SK-N-SH treated with all-trans-retinoic acid at 6 μM for 48 hours (cell line): ENCODE results near the gene DNASE1L1.

Experiments used
- ARNTL ChIP-seq: fragments of 450-650 bp; formaldehyde crosslinking; IDR thresholded peaks from 2 replicates; pipeline ENCODE4 v1.5.0; 2020; ENCODE audit warnings: low read depth, mild to moderate bottlenecking, moderate library complexity, borderline replicate concordance
- CREB5 ChIP-seq: fragments of 250-450 bp; sonication (Bioruptor Pico); IDR thresholded peaks from 2 replicates; pipeline ENCODE4 v1.5.1; 2020; ENCODE audit warnings: low read depth, mild to moderate bottlenecking, moderate library complexity
- ESRRG ChIP-seq: fragments of 250-450 bp; sonication (Bioruptor Pico); IDR thresholded peaks from 2 replicates; pipeline ENCODE4 v1.6.1; 2021; ENCODE audit warnings: mild to moderate bottlenecking
- ISL1 ChIP-seq: fragments of 250-450 bp; sonication (Bioruptor Pico); IDR thresholded peaks from 2 replicates; pipeline ENCODE4 v2.1.2; 2022; ENCODE audit warnings: mild to moderate bottlenecking, moderate library complexity
- RARB ChIP-seq: fragments of 250-450 bp; sonication (Bioruptor Pico); IDR thresholded peaks from 2 replicates; pipeline ENCODE4 v1.8.0; 2021; ENCODE audit warnings: mild to moderate bottlenecking, moderate library complexity
- SNAI2 ChIP-seq: fragments of 250-450 bp; sonication (Bioruptor Pico); IDR thresholded peaks from 2 replicates; pipeline ENCODE4 v1.5.0; 2020; ENCODE audit warnings: mild to moderate bottlenecking, moderate library complexity
- ZFP3 ChIP-seq: fragments of 250-450 bp; sonication (Bioruptor Pico); IDR thresholded peaks from 2 replicates; pipeline ENCODE4 v1.5.0; 2020; ENCODE audit warnings: mild to moderate bottlenecking, moderate library complexity
- ZFP30 ChIP-seq: fragments of 450-650 bp; formaldehyde crosslinking; IDR thresholded peaks from 2 replicates; pipeline ENCODE4 v1.5.0; 2022; ENCODE audit warnings: mild to moderate bottlenecking, moderate library complexity
- ZNF70 ChIP-seq: fragments of 450-650 bp; formaldehyde crosslinking; IDR thresholded peaks from 2 replicates; pipeline ENCODE4 v1.5.0; 2020; ENCODE audit warnings: mild to moderate bottlenecking, moderate library complexity
- ZNF8 ChIP-seq: fragments of 450-650 bp; formaldehyde crosslinking; IDR thresholded peaks from 2 replicates; pipeline ENCODE4 v1.5.0; 2020; ENCODE audit warnings: mild to moderate bottlenecking, moderate library complexity

GRCh38 chrX:154429711-154430110 is 20.7 kb upstream of the DNASE1L1 start:
- no peak for TF ChIP-seq ISL1
- no peak for TF ChIP-seq ZFP30 (CRISPR knock-in tag)
- no peak for TF ChIP-seq RARB (CRISPR knock-in tag)
- TF ChIP-seq ZFP3 (CRISPR knock-in tag): no peak
- no peak for TF ChIP-seq ZNF8 (CRISPR knock-in tag)
- TF ChIP-seq ESRRG (CRISPR knock-in tag): no peak
- no peak for TF ChIP-seq ARNTL (CRISPR knock-in tag)
- no peak for TF ChIP-seq SNAI2 (CRISPR knock-in tag)
- TF ChIP-seq ZNF70 (CRISPR knock-in tag): no peak
- no peak for TF ChIP-seq CREB5 (CRISPR knock-in tag)
